GM12801 (cell line): ENCODE measurements around the gene CLCN5.

ENCODE experiments used
- TF ChIP-seq, protein P1 (sequence below): IDR thresholded peaks from one replicate; pipeline ENCODE4 v1.5.1; 2011; ENCODE audit warnings: control low read depth; ENCODE audit not compliant: insufficient read length; ENCODE audit errors: extremely low read depth

The CLCN5 gene

GRCh38 chrX:49996474-49996873 is 74.1 kb downstream of the CLCN5 start:
- TF ChIP-seq, protein P1, sequence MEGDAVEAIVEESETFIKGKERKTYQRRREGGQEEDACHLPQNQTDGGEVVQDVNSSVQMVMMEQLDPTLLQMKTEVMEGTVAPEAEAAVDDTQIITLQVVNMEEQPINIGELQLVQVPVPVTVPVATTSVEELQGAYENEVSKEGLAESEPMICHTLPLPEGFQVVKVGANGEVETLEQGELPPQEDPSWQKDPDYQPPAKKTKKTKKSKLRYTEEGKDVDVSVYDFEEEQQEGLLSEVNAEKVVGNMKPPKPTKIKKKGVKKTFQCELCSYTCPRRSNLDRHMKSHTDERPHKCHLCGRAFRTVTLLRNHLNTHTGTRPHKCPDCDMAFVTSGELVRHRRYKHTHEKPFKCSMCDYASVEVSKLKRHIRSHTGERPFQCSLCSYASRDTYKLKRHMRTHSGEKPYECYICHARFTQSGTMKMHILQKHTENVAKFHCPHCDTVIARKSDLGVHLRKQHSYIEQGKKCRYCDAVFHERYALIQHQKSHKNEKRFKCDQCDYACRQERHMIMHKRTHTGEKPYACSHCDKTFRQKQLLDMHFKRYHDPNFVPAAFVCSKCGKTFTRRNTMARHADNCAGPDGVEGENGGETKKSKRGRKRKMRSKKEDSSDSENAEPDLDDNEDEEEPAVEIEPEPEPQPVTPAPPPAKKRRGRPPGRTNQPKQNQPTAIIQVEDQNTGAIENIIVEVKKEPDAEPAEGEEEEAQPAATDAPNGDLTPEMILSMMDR: no peak

GRCh38 chrX:49999087-49999486 is 76.7 kb downstream of the CLCN5 start:
- TF ChIP-seq, protein P1: no peak

- TF ChIP-seq, protein P1: no peak
Measured at GRCh38 chrX:50000937-50001542, 78.6 kb downstream of the CLCN5 start.

DNA sequence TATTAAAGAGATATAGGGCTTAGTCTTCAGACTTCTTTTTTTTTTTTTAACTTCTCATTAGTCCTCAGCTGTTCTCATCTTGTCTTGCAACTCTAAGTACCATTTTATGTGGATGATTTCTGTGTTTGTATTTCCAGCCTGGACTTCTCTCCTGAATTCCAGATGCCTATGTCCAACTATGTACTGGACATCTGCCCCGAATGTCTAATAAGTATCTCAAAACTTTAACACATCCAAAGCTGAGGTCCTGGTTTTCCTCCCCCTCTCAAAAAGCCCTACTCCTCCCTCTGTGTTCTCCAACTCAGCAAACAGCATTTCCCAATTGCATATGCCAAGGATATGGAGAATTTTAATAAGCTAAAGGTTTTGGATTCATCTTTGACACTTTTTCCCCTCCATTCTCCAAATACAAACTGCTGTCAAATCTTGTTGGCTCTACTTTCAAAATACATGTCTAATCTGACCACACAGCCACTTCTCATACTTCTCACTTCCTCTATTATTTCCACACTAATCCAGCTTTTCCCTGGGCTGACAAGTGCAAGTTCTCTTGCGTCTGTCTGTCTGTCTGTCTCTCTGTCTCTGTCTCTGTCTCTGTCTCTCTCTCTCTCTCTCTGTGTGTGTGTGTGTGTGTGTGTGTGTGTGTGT is 79.8 kb downstream of the CLCN5 start:
- TF ChIP-seq, protein P1: no peak

GRCh38 chrX:50003467-50003866 is 81.1 kb downstream of the CLCN5 start:
- TF ChIP-seq, protein P1: no peak

- TF ChIP-seq, protein P1: no peak
Measured at GRCh38 chrX:50003927-50004326, 81.5 kb downstream of the CLCN5 start.

DNA sequence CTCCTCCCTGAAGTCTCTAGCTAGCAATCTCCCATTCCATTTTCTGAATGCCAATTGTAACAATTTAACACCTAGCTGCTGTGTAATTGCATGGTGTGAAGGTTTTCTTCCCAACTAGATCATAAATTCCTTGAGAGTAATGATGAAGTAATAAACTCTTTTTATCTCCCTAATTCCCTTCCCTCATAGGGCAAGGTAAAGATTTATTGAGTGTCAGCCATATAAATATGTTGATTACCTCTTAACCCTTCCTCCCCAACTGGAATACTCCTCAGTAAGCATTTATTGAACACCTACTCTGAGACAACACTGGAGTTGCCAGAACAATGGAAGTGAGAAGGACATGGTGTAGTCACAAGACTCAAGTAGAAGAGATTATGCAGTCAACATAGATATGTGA is 112.7 kb downstream of the CLCN5 start:
- TF ChIP-seq, protein P1: no peak
